Heart right ventricle (tissue), 16 donors: ENCODE data around the gene HDAC2. TPM values are rescaled to one million over a fixed set of nuclear protein-coding genes. Genes with fewer than 3 reads are reported as not detected.
"Not testable (repeated sequence)": the region's sequence is repeated elsewhere in the genome, so short reads cannot be mapped to it uniquely, and the experiment has no call there.

Experiments used
- ATAC-seq, 8 donors: fragments of 200-7000 bp; cut with Tn5 transposase; one replicate each; pipeline ENCODE4 v1.9.1; 2020; ENCODE audit warnings: mild to moderate bottlenecking in 8 of 8, moderate library complexity in 8 of 8, moderate number of reproducible peaks in 1 of 8
- DNase-seq, 2 donors: peaks; one replicate each; pipeline ENCODE4 v3.0.0-alpha.2; 2020
- H3K27ac ChIP-seq, 10 donors: fragments of 200-600 bp; sonication (generic) in 2 of 10; one replicate each; pipeline versions ENCODE4 v1.5.0 to v1.8.0; 2020 to 2022; ENCODE audit warnings: mild to moderate bottlenecking in 3 of 10
- H3K27me3 ChIP-seq, 7 donors: fragments of 200-600 bp; one replicate each; pipeline ENCODE4 v1.8.0; 2021 to 2022; ENCODE audit warnings: mild to moderate bottlenecking in 2 of 7
- H3K36me3 ChIP-seq, 9 donors: fragments of 200-600 bp; sonication (generic) in 1 of 9; one replicate each; pipeline versions ENCODE4 v1.5.0 to v1.8.0; 2020 to 2022; ENCODE audit warnings: mild to moderate bottlenecking in 2 of 9
- H3K4me1 ChIP-seq, 9 donors: fragments of 200-600 bp; sonication (generic) in 1 of 9; one replicate each; pipeline versions ENCODE4 v1.5.0 to v1.8.0; 2020 to 2022; ENCODE audit warnings: mild to moderate bottlenecking in 4 of 9
- H3K4me3 ChIP-seq, 10 donors: fragments of 200-600 bp; sonication (generic) in 2 of 10; one replicate each; pipeline versions ENCODE4 v1.5.0 to v1.8.0; 2020 to 2022; ENCODE audit warnings: mild to moderate bottlenecking in 7 of 10, moderate library complexity in 2 of 10
- H3K9me3 ChIP-seq, 11 donors: fragments of 200-600 bp in 10 of 11; sonication (generic) in 2 of 11; one replicate each; pipeline versions ENCODE4 v1.5.0 to v1.8.0; 2013 to 2022; ENCODE audit warnings: mild to moderate bottlenecking in 2 of 11, control low read depth in 1 of 11, moderate library complexity in 1 of 11
- WGBS, 2 donors: extraction: QIAGEN DNeasy Blood & Tissue Kit; methylation state at CpG; one replicate each; pipeline ENCODE4 v1.1.7; 2013; ENCODE audit warnings: inconsistent platforms in 1 of 2; 5-methylcytosine and 5-hydroxymethylcytosine counted together
- intact Hi-C, 10 donors: fragments of 100-400 bp; cut with DNase I; formaldehyde crosslinking; loops; one replicate each; pipeline versions ENCODE4 v1.11.1 to v1.14.2; 2022
- polyA plus RNA-seq, 2 donors: library from polyadenylated mRNA; stranded (reverse); fragments of 200-250 nt; gene quantifications; one replicate each; pipeline ENCODE4 v1.2.3, GENCODE V29; 2013
- total RNA-seq, 10 donors: library from RNA; stranded (reverse); fragmentation: NEBNext Ultra II Directional in 3 of 10; extraction: Animal tissue kit (Norgen Biotek cat#: 25700) in 3 of 10; gene quantifications; one replicate each; pipeline versions ENCODE4 v1.2.1 to v1.2.4, GENCODE V29; 2021 to 2023
- TF ChIP-seq, protein P1 (sequence below), 9 donors: fragments of 200-600 bp; sonication (generic) in 2 of 9; IDR thresholded peaks; one replicate each; pipeline versions ENCODE4 v1.5.0 to v1.8.0; 2021 to 2022; ENCODE audit warnings: antibody characterized with exemption in 9 of 9, mild to moderate bottlenecking in 5 of 9, moderate library complexity in 1 of 9
- donor health status: Arrhythmogenic right ventricular cardiomyopathy.
- donor health status: ischemic (EF 13 %, LVEDD 7.1; RV severe dilation, severe dysfunction).
- donor health status: healthy with polysubstance abuse.
- donor health status: DM: no; HTN: yes; CAD: no.
- donor health status: DM: no; HTN: no; CAD: no.
- donor health status: ischemic (EF 25% LVEDD 6.9; RV normal size, moderate dysfunction).
- donor health status: ischemic (EF 25% LVEDD 5.7; RV mildly dilated, moderate dysfunction).
- donor health status: healthy.
- donor health status: DM: yes; HTN: yes; CAD: no.
- donor health status: Ischemic cardiomyopathy.
- donor health status: ischemic (EF 35%, LVEDD 5.7; RV mildly dilated, moderate dysfunction).
- donor health status: nonischemic (EF 11% LVEDD 7.7; RV severe dilation, severe dysfunction).
- donor health status: DM: yes; HTN: yes; CAD: no.
- donor health status: PGD.
- donor health status: ischemic (EF 29% LVEDD 5.4; RV normal size, mild dysfunction).
- donor health status: nonischemic (EF 23%, LVEDD 6.1; RV moderate dilation, normal function).

HDAC2 gene
- total and polyA plus RNA-seq, 12 donors = 23.2 to 60.2 (median 46.2) TPM

- peak in 5 of 8 donors; percentile 45 to 59 (median 50) for ATAC-seq
- intact Hi-C loops = loop anchor here in 3 of 10 donors (10.0 kb wide), 2 partner anchors 108 to 308 kb away; no protein-coding TSS in a partner anchor
Measured at GRCh38 chr6:113997116-113997515, 26.2 kb upstream of the HDAC2 start.

DNA sequence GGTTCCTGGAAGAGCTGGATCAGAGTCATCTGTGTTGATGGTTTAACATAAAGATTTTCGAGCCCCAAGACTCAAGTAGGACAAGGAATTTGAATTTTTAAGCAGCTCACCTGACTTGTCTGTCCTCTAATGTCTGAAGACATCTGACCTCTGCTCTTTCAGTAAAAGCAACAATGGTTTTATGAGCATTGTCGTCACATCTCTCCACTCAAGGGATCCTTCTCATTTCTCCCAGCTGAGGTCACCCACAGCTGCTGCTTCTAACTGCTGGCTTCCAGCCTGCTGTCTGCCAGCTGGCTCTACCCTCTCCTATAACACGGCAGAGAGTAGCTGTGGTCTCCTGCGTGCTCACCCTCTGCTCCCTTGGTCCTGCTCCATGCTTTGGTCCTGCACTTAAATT lies 24.7 kb upstream of the HDAC2 start:
- Histone ChIP-seq H3K36me3 (no peaks in the 10 kb centered on the region), H3K4me3 (no peak overlapping the region), H3K4me1 (peaks cover 0 to 32% (median 16%) of the 10 kb centered on the region in 9 donors), H3K27ac (peak overlapping the region in 4 of 10 donors; percentile 10 to 55 (median 34)), H3K27me3 (no peaks in the 10 kb centered on the region), H3K9me3 (peaks cover 0 to 1% (median 0%) of the 10 kb centered on the region in 11 donors)
- peak; percentile 26 to 41 for DNase-seq
- WGBS, 2 donors = 9 to 17% methylated on average over 4 of the region's 4 CpGs
- intact Hi-C loops = loop anchor here in 5 of 10 donors (2.0 to 10.0 kb wide), 3 partner anchors 109 to 309 kb away; no protein-coding TSS in a partner anchor
- peak; percentile 91 to 98 (median 94) for ATAC-seq
- TF ChIP-seq, protein P1, sequence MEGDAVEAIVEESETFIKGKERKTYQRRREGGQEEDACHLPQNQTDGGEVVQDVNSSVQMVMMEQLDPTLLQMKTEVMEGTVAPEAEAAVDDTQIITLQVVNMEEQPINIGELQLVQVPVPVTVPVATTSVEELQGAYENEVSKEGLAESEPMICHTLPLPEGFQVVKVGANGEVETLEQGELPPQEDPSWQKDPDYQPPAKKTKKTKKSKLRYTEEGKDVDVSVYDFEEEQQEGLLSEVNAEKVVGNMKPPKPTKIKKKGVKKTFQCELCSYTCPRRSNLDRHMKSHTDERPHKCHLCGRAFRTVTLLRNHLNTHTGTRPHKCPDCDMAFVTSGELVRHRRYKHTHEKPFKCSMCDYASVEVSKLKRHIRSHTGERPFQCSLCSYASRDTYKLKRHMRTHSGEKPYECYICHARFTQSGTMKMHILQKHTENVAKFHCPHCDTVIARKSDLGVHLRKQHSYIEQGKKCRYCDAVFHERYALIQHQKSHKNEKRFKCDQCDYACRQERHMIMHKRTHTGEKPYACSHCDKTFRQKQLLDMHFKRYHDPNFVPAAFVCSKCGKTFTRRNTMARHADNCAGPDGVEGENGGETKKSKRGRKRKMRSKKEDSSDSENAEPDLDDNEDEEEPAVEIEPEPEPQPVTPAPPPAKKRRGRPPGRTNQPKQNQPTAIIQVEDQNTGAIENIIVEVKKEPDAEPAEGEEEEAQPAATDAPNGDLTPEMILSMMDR (IDR thresholded peaks at IDR 0.05) = peak in 2 of 9 donors; percentile 11 to 13

More at GRCh38 chr6:113997116-113997515, 26.2 kb upstream of the HDAC2 start:
- DNase-seq = no peak
- 42 to 52% methylated on average over 3 of the region's 3 CpGs for WGBS, 2 donors
- Histone ChIP-seq H3K27me3 (no peaks in the 10 kb centered on the region), H3K27ac (peak overlapping the region in 3 of 10 donors; percentile 2 to 33 (median 18)), H3K4me3 (no peak overlapping the region), H3K36me3 (no peaks in the 10 kb centered on the region), H3K4me1 (peaks cover 0 to 32% (median 16%) of the 10 kb centered on the region in 9 donors), H3K9me3 (no peaks in the 10 kb centered on the region)
- TF ChIP-seq, protein P1 (IDR thresholded peaks at IDR 0.05) = no peak

DNA sequence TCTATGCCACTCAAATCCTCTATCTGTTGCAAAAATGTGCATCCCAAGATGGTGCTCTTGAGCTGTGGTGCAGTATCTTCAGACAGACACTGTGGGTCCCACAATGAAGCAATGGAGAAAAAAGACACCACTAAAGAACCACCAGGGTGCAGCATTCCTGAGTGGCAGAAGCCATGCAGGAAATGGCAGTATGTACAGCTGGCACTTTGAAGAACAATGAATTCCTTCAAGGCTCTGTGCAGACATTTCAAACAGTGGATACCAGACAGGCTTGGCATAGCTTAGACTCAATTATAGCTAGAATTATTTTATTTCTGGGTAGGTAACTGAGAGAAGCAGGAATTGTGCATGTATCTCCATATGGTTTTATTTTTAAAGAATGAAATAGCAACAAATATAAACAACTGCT lies 24.0 kb upstream of the HDAC2 start:
- no peak overlapping the region for H3K4me3 ChIP-seq
- TF ChIP-seq, protein P1 (IDR thresholded peaks at IDR 0.05) = peak in 7 of 9 donors; percentile 37 to 66 (median 58)
- H3K27ac ChIP-seq = peak overlapping the region in 3 of 10 donors; percentile 33 to 55 (median 35)
- ATAC-seq (peak in 7 of 8 donors; percentile 36 to 91 (median 68)), DNase-seq (peak in 1 of 2 donors; percentile 44)
- peaks cover 0 to 32% (median 16%) of the 10 kb centered on the region in 9 donors for H3K4me1 ChIP-seq
- peaks cover 0 to 6% (median 0%) of the 10 kb centered on the region in 11 donors for H3K9me3 ChIP-seq
- intact Hi-C loops = loop anchor here in 6 of 10 donors (2.0 to 10.0 kb wide), 4 partner anchors 110 to 310 kb away; no protein-coding TSS in a partner anchor
- no peaks in the 10 kb centered on the region for H3K27me3 ChIP-seq
- no peaks in the 10 kb centered on the region for H3K36me3 ChIP-seq

DNA sequence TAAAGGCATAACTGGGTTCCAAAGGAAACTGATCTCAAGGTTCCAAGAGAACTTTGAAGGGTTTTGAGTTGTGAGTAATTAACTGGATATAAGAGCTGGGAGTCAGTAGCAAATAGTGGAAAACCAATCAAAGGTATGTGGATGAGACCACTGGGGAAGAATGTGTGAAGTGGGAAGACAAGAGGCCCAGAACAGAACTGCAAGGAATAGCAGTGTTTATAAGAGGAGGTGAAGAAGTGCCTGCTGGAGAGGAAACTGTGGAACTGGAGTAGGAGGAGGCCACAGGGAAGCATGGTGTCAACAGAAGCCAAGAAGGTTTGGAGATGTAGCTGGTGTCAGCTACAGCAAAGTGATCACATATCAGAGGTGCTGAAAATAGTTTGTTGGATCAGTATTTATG lies 18.7 kb upstream of the HDAC2 start:
- H3K36me3 ChIP-seq = no peaks in the 10 kb centered on the region
- intact Hi-C loops = loop anchor here in 7 of 10 donors (1.0 to 10.0 kb wide), 5 partner anchors 65 to 315 kb away; no protein-coding TSS in a partner anchor
- no peak overlapping the region for H3K27ac ChIP-seq
- H3K4me3 ChIP-seq = no peak overlapping the region
- ATAC-seq (no peak), DNase-seq (no peak)
- TF ChIP-seq, protein P1 (IDR thresholded peaks at IDR 0.05) = no peak
- H3K27me3 ChIP-seq = no peaks in the 10 kb centered on the region
- peaks cover 0 to 3% (median 0%) of the 10 kb centered on the region in 9 donors for H3K4me1 ChIP-seq
- peaks cover 0 to 6% (median 0%) of the 10 kb centered on the region in 11 donors for H3K9me3 ChIP-seq

GRCh38 chr6:113982675-113983074 lies 11.7 kb upstream of the HDAC2 start:
- WGBS, 2 donors = 85 to 88% methylated on average over 5 of the region's 5 CpGs
- H3K4me1 ChIP-seq, H3K27me3 ChIP-seq, H3K9me3 ChIP-seq, DNase-seq, H3K4me3 ChIP-seq, H3K36me3 ChIP-seq, ATAC-seq, H3K27ac ChIP-seq: not testable (repeated sequence)
- intact Hi-C loops = loop anchor here in 2 of 10 donors (5.0 to 10.0 kb wide), 3 partner anchors 72 to 125 kb away; no protein-coding TSS in a partner anchor
